Neural progenitor cell (in vitro differentiated cells): ENCODE data around the gene ERC2. TPM values are rescaled to one million over a fixed set of nuclear protein-coding genes. Genes with fewer than 3 reads are reported as not detected.

ENCODE experiments used
- DNase-seq: peaks from one replicate; pipeline ENCODE4 v3.0.0-alpha.2; 2016; ENCODE audit warnings: low spot score
- H2AFZ ChIP-seq: fragments of 200-600 bp; sonication (generic); replicated peaks from 2 replicates; pipeline ENCODE4 v1.6.1; 2016; ENCODE audit warnings: antibody characterized with exemption
- H3F3A ChIP-seq: fragments of 200-600 bp; sonication (generic); 2 replicates; pipeline ENCODE4 v1.6.1; 2016; ENCODE audit warnings: antibody characterized with exemption, low read depth
- H3K27ac ChIP-seq: fragments of 200-600 bp; sonication (generic); 2 replicates; pipeline ENCODE4 v1.5.1; 2016; ENCODE audit warnings: mild to moderate bottlenecking
- H3K27me3 ChIP-seq: fragments of 200-600 bp; sonication (generic); 2 replicates; pipeline ENCODE4 v1.6.1; 2016; ENCODE audit warnings: mild to moderate bottlenecking, moderate library complexity
- H3K36me3 ChIP-seq: fragments of 200-600 bp; sonication (generic); 2 replicates; pipeline ENCODE4 v1.5.1; 2016
- H3K4me1 ChIP-seq: fragments of 200-600 bp; sonication (generic); 2 replicates; pipeline ENCODE4 v1.6.1; 2016; ENCODE audit warnings: mixed run types
- H3K4me2 ChIP-seq: fragments of 200-600 bp; sonication (generic); 2 replicates; pipeline ENCODE4 v1.6.1; 2016
- H3K4me3 ChIP-seq: fragments of 200-600 bp; sonication (generic); 2 replicates; pipeline ENCODE4 v1.5.1; 2016
- H3K79me2 ChIP-seq: fragments of 200-600 bp; sonication (generic); 2 replicates; pipeline ENCODE4 v1.6.1; 2016; ENCODE audit warnings: low read depth
- H3K9ac ChIP-seq: fragments of 200-600 bp; sonication (generic); 2 replicates; pipeline ENCODE4 v1.6.1; 2016
- H3K9me3 ChIP-seq: fragments of 200-600 bp; sonication (generic); 2 replicates; pipeline ENCODE4 v1.5.1; 2016; ENCODE audit warnings: low read depth
- H4K20me1 ChIP-seq: fragments of 200-600 bp; sonication (generic); 2 replicates; pipeline ENCODE4 v1.6.1; 2016; ENCODE audit warnings: low read depth
- H3K27ac Mint-ChIP-seq: 3 replicates; pipeline ENCODE4 v1.8.0; 2021; ENCODE audit warnings: mixed read lengths
- H3K27me3 Mint-ChIP-seq: 2 replicates; pipeline ENCODE4 v1.8.0; 2022; ENCODE audit warnings: low read depth, mild to moderate bottlenecking, inconsistent platforms, moderate library complexity, mixed read lengths; ENCODE audit not compliant: insufficient read depth
- H3K36me3 Mint-ChIP-seq: 3 replicates; pipeline ENCODE4 v1.8.0; 2021; ENCODE audit warnings: mixed read lengths
- H3K4me1 Mint-ChIP-seq: 3 replicates; pipeline ENCODE4 v1.8.0; 2021; ENCODE audit warnings: mixed read lengths
- H3K4me3 Mint-ChIP-seq: 3 replicates; pipeline ENCODE4 v1.8.0; 2021; ENCODE audit warnings: mild to moderate bottlenecking, moderate library complexity, mixed read lengths
- H3K9me3 Mint-ChIP-seq: 3 replicates; pipeline ENCODE4 v1.8.0; 2020; ENCODE audit warnings: mixed read lengths
- EZH2 ChIP-seq: fragments of 200-600 bp; sonication (generic); IDR thresholded peaks from 2 replicates; pipeline ENCODE4 v1.6.1; 2017; ENCODE audit warnings: antibody characterized with exemption, mild to moderate bottlenecking, moderate library complexity
- EZH2phosphoT487 ChIP-seq: fragments of 200-600 bp; sonication (generic); IDR thresholded peaks from 2 replicates; pipeline ENCODE4 v1.6.1; 2017; ENCODE audit warnings: antibody characterized with exemption
- total RNA-seq: library from RNA; depleted of rRNA; stranded (reverse); fragments of >200 nt; gene quantifications from 2 replicates; pipeline ENCODE4 v1.2.3, GENCODE V29; 2015; ENCODE audit warnings: low replicate concordance
- TF ChIP-seq, protein P1 (sequence below): fragments of 200-600 bp; sonication (generic); IDR thresholded peaks from 2 replicates; pipeline ENCODE4 v1.5.1; 2017; ENCODE audit warnings: antibody characterized with exemption, mild to moderate bottlenecking

Gene ERC2
- total RNA-seq, 1 donor from 2014 or later = 24.8 TPM

DNA sequence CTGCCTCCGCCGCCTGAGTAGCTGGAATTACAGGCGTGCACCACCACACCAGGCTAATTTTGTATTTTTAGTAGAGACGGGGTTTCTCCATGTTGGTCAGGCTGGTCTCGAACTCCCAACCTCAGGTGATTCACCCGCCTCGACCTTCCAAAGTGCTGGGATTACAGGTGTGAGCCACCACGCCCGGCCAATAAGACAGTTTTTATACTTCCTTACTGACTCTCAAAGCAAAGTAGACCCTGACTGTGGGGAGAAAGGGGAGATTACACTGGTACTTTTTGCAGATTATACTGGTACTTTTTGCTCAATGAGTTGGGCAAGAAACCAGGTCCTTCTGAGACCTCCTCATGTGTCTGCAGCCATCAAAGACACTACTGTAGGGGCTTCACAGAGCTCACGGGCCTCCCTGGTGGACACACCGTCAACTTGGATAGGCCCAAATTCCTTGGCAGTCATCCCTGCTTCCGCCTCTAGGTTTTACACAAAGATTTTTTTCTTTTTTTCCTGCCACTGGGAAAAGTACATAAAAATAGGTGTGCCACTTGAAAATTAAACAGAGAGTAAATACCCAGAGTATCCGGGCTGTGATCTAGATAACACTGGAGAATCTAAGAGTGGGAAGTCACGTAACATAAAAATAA lies 837.9 kb downstream of the ERC2 start:
- Mint-ChIP-seq H3K27ac (no peak overlapping the region), H3K4me3 (no peak overlapping the region), H3K9me3 (no peaks in the 10 kb centered on the region), H3K4me1 (no peaks in the 10 kb centered on the region), H3K36me3 (no peaks in the 10 kb centered on the region), H3K27me3 (no peaks in the 10 kb centered on the region)
- H3K27me3 ChIP-seq = no peaks in the 10 kb centered on the region
- no peak overlapping the region for H3K4me3 ChIP-seq
- no peaks in the 10 kb centered on the region for H3K79me2 ChIP-seq
- no peaks in the 10 kb centered on the region for H3K9me3 ChIP-seq
- H3K4me1 ChIP-seq = peaks cover 8% of the 10 kb centered on the region
- H3K9ac ChIP-seq = no peak overlapping the region
- no peak for DNase-seq
- TF ChIP-seq EZH2phosphoT487 = no peak
- TF ChIP-seq, protein P1, sequence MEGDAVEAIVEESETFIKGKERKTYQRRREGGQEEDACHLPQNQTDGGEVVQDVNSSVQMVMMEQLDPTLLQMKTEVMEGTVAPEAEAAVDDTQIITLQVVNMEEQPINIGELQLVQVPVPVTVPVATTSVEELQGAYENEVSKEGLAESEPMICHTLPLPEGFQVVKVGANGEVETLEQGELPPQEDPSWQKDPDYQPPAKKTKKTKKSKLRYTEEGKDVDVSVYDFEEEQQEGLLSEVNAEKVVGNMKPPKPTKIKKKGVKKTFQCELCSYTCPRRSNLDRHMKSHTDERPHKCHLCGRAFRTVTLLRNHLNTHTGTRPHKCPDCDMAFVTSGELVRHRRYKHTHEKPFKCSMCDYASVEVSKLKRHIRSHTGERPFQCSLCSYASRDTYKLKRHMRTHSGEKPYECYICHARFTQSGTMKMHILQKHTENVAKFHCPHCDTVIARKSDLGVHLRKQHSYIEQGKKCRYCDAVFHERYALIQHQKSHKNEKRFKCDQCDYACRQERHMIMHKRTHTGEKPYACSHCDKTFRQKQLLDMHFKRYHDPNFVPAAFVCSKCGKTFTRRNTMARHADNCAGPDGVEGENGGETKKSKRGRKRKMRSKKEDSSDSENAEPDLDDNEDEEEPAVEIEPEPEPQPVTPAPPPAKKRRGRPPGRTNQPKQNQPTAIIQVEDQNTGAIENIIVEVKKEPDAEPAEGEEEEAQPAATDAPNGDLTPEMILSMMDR = peak; percentile 6
- no peak overlapping the region for H2AFZ ChIP-seq
- H3K4me2 ChIP-seq = no peak overlapping the region
- H3F3A ChIP-seq = no peaks in the 10 kb centered on the region
- H3K36me3 ChIP-seq = no peaks in the 10 kb centered on the region
- H4K20me1 ChIP-seq = no peaks in the 10 kb centered on the region
- no peak overlapping the region for H3K27ac ChIP-seq

DNA sequence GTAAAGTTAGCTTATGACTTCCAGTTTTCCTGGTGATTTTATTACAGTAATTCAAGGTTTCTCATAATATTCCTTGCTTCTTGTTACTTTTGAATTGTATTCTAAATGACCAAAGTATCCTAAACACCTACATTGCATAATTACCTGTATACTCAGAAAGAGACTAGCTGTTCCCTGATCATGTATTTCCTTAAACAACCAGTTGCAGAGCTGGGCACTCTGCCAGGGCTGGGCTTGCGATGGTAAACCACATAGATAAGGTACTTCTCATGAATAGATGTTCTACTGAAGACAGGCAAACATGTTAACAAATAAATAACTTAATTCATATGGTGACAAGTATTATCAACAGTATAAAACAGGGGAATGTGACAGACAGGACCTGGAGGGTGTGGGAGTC lies 838.8 kb downstream of the ERC2 start:
- DNase-seq = no peak
- Histone ChIP-seq H3F3A (no peaks in the 10 kb centered on the region), H3K79me2 (no peaks in the 10 kb centered on the region), H3K36me3 (no peaks in the 10 kb centered on the region), H2AFZ (no peak overlapping the region), H3K27me3 (no peaks in the 10 kb centered on the region), H3K4me1 (peaks cover 8% of the 10 kb centered on the region), H3K27ac (no peak overlapping the region), H3K9ac (no peak overlapping the region), H3K9me3 (no peaks in the 10 kb centered on the region), H3K4me2 (no peak overlapping the region), H3K4me3 (no peak overlapping the region), H4K20me1 (no peaks in the 10 kb centered on the region)
- Mint-ChIP-seq H3K27ac (no peak overlapping the region), H3K9me3 (no peaks in the 10 kb centered on the region), H3K4me3 (no peak overlapping the region), H3K4me1 (no peaks in the 10 kb centered on the region), H3K27me3 (no peaks in the 10 kb centered on the region), H3K36me3 (no peaks in the 10 kb centered on the region)
- TF ChIP-seq EZH2 (no peak), EZH2phosphoT487 (no peak)
- TF ChIP-seq, protein P1 = no peak

DNA sequence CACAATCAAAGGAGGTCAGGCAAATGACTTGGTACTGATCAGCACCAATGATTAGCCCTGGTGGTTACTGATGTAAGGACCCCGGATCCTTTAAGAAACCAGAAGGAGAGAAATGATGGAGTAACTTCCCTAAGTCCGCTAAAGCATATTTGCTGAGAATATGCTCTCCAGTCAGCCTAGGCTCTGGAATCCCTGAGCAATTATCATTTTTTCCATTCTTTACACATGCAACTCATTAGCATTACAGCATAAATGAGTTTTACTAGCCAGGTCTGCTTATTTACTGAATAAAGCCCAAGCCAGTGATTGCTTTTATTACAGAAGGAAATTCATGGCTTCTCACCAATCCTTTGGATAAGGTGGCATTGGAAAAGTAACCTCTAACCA lies 842.0 kb downstream of the ERC2 start:
- Histone ChIP-seq H3K4me2 (no peak overlapping the region), H4K20me1 (no peaks in the 10 kb centered on the region), H3K79me2 (no peaks in the 10 kb centered on the region), H3F3A (no peaks in the 10 kb centered on the region), H3K27me3 (no peaks in the 10 kb centered on the region), H3K4me3 (no peak overlapping the region), H3K27ac (no peak overlapping the region), H3K36me3 (no peaks in the 10 kb centered on the region), H3K4me1 (peaks cover 8% of the 10 kb centered on the region), H3K9ac (no peak overlapping the region), H2AFZ (no peak overlapping the region), H3K9me3 (no peaks in the 10 kb centered on the region)
- Mint-ChIP-seq H3K4me3 (no peak overlapping the region), H3K4me1 (no peaks in the 10 kb centered on the region), H3K36me3 (no peaks in the 10 kb centered on the region), H3K27ac (no peak overlapping the region), H3K27me3 (peaks cover 2% of the 10 kb centered on the region), H3K9me3 (no peaks in the 10 kb centered on the region)
- DNase-seq = no peak
- TF ChIP-seq, protein P1 = no peak
- TF ChIP-seq EZH2phosphoT487 (no peak), EZH2 (no peak)
